ENCODE measurements around the gene MALAT1.
"Not testable (repeated sequence)": the region's sequence is repeated elsewhere in the genome, so short reads cannot be mapped to it uniquely, and the experiment has no call there.

The MALAT1 gene

GRCh38 chr11:65522718-65523630 lies 24.1 kb downstream of the MALAT1 start:
- peak; percentile 56 for DNase-seq

- not testable (repeated sequence) for DNase-seq
Measured at GRCh38 chr11:65523631-65523968, 24.8 kb downstream of the MALAT1 start.

DNA sequence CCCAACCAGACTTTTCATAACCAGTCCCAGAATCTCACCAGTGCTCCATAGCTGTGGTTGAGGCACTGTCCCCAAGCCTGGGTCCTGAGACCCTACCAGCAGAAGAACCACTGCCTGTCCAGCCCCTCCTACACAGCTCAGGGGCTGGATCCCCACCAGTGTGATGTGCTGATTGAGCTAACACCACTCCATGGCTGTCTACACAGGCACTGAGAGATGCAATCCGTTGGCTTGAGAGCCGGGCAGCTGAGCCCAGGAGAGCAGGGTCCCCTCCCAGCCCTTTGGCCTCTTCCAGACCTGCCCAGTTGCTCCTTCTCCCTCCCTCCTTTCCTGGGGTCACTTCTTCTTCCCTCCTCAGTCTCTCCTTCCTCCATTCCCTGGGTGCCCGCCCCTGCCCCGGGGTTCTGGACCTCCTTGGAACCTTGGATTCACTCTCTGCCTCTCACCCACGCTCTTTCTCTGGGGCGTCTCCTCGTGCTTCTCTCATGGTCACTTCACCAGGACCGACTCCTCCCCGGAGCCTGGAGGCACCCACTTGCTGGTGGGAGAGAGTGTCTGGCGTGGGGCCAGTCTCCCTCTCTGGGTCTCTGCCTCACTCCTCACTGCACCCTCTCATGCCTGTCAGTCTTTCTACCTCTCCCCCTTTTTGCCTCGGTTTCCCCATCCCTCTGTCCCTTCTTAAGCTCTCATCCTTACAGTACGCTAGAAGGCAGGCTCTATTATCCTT lies 25.3 kb downstream of the MALAT1 start:
- DNase-seq = no peak

DNA sequence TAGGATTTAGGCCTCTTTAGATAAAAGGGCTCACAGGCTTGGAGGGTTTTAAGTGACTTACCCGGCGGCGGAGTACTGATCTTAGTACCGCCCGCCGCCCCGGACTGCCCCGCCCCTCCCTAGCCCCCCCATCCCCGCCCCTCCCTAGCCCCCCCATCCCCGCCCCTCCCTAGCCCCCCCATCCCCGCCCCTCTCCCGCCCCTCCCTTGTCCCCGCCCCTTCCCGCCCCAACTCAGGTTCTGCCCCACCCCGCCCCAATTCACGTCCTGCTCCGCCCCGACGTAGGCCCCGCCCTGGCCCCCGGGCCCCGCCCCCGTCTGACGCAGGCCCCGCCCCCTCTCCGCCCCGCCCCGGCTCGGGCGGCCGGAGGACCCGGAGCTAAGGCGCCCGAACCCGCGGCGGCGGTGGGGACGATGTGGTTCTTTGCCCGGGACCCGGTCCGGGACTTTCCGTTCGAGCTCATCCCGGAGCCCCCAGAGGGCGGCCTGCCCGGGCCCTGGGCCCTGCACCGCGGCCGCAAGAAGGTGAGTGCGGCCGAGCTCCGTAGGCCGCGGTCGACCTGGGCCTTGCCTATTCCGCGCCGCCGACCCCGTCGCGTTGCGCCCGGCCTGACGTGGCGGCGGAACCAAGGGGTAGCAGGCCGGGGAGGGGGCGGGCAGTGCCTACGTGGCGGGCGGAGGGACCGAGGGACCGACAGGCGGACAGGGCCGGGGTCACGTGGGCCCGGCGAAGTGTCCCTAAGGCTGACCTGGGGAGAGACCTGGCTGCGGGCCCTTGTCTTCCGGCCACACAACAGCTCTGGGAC lies 26.1 kb downstream of the MALAT1 start, which contains the start of gene SCYL1:
SCYL1 (plus strand) TSS at position 343 of the 805 bp plus-strand sequence; CDS start at position 414, 71 bp downstream.
- no peak for DNase-seq

GRCh38 chr11:65525546-65526480 lies 27.0 kb downstream of the MALAT1 start:
- no peak for DNase-seq

GRCh38 chr11:65526744-65527143 lies 27.9 kb downstream of the MALAT1 start:
- no peak for DNase-seq

- DNase-seq = no peak
Measured at GRCh38 chr11:65528819-65529350, 30.0 kb downstream of the MALAT1 start.

DNA sequence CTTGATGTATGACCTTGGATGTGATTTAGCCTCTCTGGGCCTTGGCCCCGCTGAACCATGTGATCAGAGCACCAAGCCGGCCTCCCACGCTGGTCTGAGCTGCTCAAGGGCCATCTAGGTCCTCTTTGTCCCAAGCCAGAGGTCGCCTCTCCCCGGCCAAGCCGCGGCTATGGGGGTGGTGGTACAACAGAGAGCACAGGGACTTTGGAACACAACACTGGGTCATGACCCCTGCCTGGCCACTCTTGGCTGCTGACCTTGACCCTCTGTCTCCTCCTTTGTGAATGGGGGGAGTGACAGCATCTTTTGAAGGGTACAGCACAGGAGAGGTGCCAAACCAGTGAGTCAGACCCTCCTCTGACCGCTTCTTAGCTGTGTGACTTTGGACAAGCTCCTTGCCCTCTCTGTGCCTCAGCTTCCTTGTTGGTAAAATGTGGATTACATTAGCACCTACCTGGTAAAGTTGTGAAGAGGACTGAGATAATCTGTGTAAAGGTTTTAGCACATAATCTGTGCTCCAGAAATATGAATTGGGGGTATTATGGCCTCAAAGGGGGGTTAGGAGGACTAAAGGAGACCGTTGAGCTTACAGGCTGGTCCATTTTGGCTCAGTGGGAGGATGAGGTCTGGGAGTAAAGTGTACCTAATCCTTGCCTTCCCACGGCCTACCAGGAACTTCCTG lies 30.8 kb downstream of the MALAT1 start:
- no peak for DNase-seq

DNA sequence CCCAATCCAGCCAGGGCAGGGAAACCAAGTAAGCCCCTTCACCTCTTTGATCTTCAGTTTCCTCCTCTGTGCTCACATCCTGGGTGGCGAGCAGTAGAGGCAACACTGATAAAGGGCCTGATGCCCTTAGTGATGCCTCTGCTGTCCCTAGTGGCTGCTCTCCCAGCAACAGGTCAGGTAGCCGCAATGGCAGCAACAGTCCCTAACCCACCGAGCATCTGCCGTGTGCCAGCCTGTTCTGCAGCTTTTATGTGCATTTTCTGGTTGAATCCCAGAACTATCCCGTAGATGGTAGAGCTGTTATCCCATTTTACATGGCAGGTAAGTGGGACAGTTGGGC lies 31.3 kb downstream of the MALAT1 start:
- DNase-seq = no peak

- no peak for DNase-seq
Measured at GRCh38 chr11:65532388-65533064, 33.7 kb downstream of the MALAT1 start.

GRCh38 chr11:65535102-65535501 lies 36.3 kb downstream of the MALAT1 start:
- no peak for DNase-seq

GRCh38 chr11:65536412-65537295 lies 37.8 kb downstream of the MALAT1 start:
- no peak for DNase-seq

GRCh38 chr11:65537296-65537597 lies 38.4 kb downstream of the MALAT1 start:
- DNase-seq = no peak

DNA sequence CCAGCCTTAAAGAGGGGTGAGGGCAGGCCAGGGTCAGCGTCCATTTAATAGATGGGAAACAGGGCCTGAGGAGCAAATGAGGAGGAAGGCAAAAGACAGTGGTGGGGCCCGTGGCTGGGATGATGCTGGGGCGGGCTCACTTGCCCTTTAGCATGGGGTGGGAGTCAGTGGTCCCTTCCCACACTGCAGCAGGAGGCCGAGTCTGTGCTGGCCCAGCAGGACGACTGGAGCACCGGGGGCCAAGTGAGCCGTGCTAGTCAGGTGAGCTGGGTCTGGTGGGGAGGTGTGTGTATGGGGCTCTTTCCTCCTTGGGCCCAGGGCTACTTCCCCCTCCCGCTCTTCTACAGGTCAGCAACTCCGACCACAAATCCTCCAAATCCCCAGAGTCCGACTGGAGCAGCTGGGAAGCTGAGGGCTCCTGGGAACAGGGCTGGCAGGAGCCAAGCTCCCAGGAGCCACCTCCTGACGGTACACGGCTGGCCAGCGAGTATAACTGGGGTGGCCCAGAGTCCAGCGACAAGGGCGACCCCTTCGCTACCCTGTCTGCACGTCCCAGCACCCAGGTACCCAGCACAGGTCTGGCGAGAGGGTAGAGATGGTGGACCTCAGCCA lies 38.9 kb downstream of the MALAT1 start:
- no peak for DNase-seq

DNA sequence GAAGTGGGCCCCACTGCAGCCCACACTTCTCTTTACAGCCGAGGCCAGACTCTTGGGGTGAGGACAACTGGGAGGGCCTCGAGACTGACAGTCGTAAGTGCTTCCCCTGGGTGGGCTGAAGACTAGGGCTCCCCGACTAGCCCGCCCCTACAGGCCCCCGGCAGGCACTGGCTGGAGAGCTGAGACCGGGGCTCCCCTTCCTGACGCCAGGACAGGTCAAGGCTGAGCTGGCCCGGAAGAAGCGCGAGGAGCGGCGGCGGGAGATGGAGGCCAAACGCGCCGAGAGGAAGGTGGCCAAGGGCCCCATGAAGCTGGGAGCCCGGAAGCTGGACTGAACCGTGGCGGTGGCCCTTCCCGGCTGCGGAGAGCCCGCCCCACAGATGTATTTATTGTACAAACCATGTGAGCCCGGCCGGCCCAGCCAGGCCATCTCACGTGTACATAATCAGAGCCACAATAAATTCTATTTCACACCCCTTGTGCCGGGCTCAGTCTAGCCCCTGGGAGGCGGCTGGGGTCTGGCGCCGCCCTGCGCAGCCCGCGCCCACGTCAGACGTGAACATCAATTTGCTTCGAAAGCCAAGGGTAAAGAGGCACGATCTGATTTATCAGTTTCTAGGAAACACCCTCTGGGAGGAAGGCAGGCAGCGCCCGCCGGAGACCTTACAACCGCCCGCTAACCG lies 39.5 kb downstream of the MALAT1 start:
- DNase-seq = no peak

- no peak for DNase-seq
Measured at GRCh38 chr11:65538915-65539743, 40.3 kb downstream of the MALAT1 start.

GRCh38 chr11:65539744-65540289 lies 41.0 kb downstream of the MALAT1 start:
- no peak for DNase-seq

Data from GF-D8 (cell line).